DMS79 (cell line): ENCODE data around the gene AKAP11.

ENCODE experiments used
- DNase-seq: peaks from one replicate; lab custom pipeline; 2025; lab: John Stamatoyannopoulos, UW

The AKAP11 gene

GRCh38 chr13:42275098-42275471 is 3.1 kb downstream of the AKAP11 start:
- no peak for DNase-seq

- DNase-seq: no peak
Observed at GRCh38 chr13:42275506-42275905, 3.6 kb downstream of the AKAP11 start.

- DNase-seq: no peak
Observed at GRCh38 chr13:42276683-42277082, 4.7 kb downstream of the AKAP11 start.

- DNase-seq: no peak
Observed at GRCh38 chr13:42277618-42278276, 5.8 kb downstream of the AKAP11 start.

- no peak for DNase-seq
Observed at GRCh38 chr13:42279080-42279479, 7.1 kb downstream of the AKAP11 start.

GRCh38 chr13:42279986-42280385 is 8.0 kb downstream of the AKAP11 start:
- DNase-seq: no peak

GRCh38 chr13:42280537-42280936 is 8.6 kb downstream of the AKAP11 start:
- DNase-seq: no peak

GRCh38 chr13:42283574-42283973 is 11.6 kb downstream of the AKAP11 start:
- DNase-seq: peak; percentile 42

GRCh38 chr13:42284068-42284467 is 12.1 kb downstream of the AKAP11 start:
- peak; percentile 42 for DNase-seq

GRCh38 chr13:42298392-42298791 is 26.4 kb downstream of the AKAP11 start:
- DNase-seq: no peak

GRCh38 chr13:42305503-42305902 is 33.6 kb downstream of the AKAP11 start:
- DNase-seq: no peak

GRCh38 chr13:42307461-42307860 is 35.5 kb downstream of the AKAP11 start:
- no peak for DNase-seq

GRCh38 chr13:42312817-42313431 is 41.0 kb downstream of the AKAP11 start:
- no peak for DNase-seq

- no peak for DNase-seq
Observed at GRCh38 chr13:42318570-42318969, 46.6 kb downstream of the AKAP11 start.

GRCh38 chr13:42320375-42320787 is 48.4 kb downstream of the AKAP11 start:
- DNase-seq: no peak

- no peak for DNase-seq
Observed at GRCh38 chr13:42322806-42323205, 50.9 kb downstream of the AKAP11 start.

GRCh38 chr13:42324704-42325103 is 52.8 kb downstream of the AKAP11 start:
- DNase-seq: no peak

GRCh38 chr13:42327725-42328124 is 55.8 kb downstream of the AKAP11 start:
- DNase-seq: no peak

- DNase-seq: no peak
Observed at GRCh38 chr13:42328672-42329071, 56.7 kb downstream of the AKAP11 start.

- no peak for DNase-seq
Observed at GRCh38 chr13:42329239-42329638, 57.3 kb downstream of the AKAP11 start.

GRCh38 chr13:42331009-42331408 is 59.1 kb downstream of the AKAP11 start:
- DNase-seq: no peak

GRCh38 chr13:42333613-42334328 is 61.8 kb downstream of the AKAP11 start:
- DNase-seq: no peak

GRCh38 chr13:42334329-42334706 is 62.4 kb downstream of the AKAP11 start:
- DNase-seq: peak; percentile 1
